Measurements from ENCODE around the gene NELFA. TPM values are rescaled to one million over a fixed set of nuclear protein-coding genes. Genes with fewer than 3 reads are reported as not detected.

Gene NELFA
- total and polyA plus RNA-seq, 2 of the 4 experiments (the other 2 are of a cell fraction) = 4.3 to 21.9 TPM

DNA sequence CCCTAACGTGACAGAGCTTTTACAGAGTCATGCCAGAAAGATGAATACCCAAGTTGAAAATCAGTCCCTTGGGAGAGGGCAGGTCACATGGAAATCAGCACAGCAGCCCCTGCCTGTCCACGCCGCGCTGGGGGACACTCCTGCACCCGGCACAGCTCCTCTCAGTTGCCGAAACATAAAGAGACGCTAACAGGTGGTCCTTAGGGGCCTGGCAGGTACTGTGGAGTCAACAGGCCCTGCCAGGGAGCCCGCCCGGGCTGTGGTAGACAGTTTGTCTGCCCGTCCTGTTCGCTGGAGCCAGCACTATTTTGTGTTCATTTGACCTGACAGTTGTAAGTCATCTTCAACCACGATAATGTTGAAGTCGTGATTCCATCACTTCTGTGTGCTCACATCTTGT is 30.5 kb downstream of the NELFA start:
- no TSS peak for BruUV-seq (replicated peaks)

More for the DNA sequence above, 30.5 kb downstream of the NELFA start:
- no peak for TF ChIP-seq SMC3 (IDR thresholded peaks at IDR 0.05; ENCODE audit: low read depth, low read length)
- no peak for TF ChIP-seq RFX5 (IDR thresholded peaks at IDR 0.05; ENCODE audit: low read depth, low read length)
- TF ChIP-seq, protein P1, sequence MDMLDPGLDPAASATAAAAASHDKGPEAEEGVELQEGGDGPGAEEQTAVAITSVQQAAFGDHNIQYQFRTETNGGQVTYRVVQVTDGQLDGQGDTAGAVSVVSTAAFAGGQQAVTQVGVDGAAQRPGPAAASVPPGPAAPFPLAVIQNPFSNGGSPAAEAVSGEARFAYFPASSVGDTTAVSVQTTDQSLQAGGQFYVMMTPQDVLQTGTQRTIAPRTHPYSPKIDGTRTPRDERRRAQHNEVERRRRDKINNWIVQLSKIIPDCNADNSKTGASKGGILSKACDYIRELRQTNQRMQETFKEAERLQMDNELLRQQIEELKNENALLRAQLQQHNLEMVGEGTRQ (IDR thresholded peaks at IDR 0.05; ENCODE audit: low read depth, low read length) = no peak
- no peak for TF ChIP-seq MAZ (IDR thresholded peaks at IDR 0.05; ENCODE audit: borderline replicate concordance, low read depth, low read length)
- ChIA-PET POLR2A (ENCODE audit: unreplicated experiment) (no interaction called here), CTCF (no interaction called here)
- Histone ChIP-seq H3K9me1 (ENCODE audit: insufficient read depth, low read length) (no peaks in the 10 kb centered on the region; the same call in 1 of the 2 replicates), H2BK120ac (ENCODE audit: low read depth, low read length) (no peak overlapping the region), H3K4me3 (ENCODE audit: insufficient read depth, low read depth, low read length) (no peak overlapping the region), H4K91ac (ENCODE audit: insufficient read depth, low read depth, low read length) (no peak overlapping the region), H2AK9ac (replicated peaks; ENCODE audit: low read depth, low read length, poor library complexity) (no peak overlapping the region), H3K23ac (ENCODE audit: low read depth, low read length) (no peak overlapping the region), H3K4me1 (ENCODE audit: control insufficient read depth, insufficient read depth, low read length) (no peaks in the 10 kb centered on the region), H3K4ac (ENCODE audit: low read depth, low read length) (no peak overlapping the region), H3K9ac (ENCODE audit: low read depth, low read length) (no peak overlapping the region), H2BK5ac (ENCODE audit: low read depth, low read length, poor library complexity, severe bottlenecking) (no peak overlapping the region), H3K79me1 (ENCODE audit: low read depth in 1 of 2, low read length in 2 of 2) (peaks cover 4 to 25% of the 10 kb centered on the region in 2 experiments; a peak in 3 of 4 replicates), H3K9me3 (ENCODE audit: control insufficient read depth, insufficient read depth, low read length) (no peaks in the 10 kb centered on the region), H4K8ac (ENCODE audit: low read depth in 2 of 2, low read length in 2 of 2) (no peak overlapping the region), H2BK15ac (ENCODE audit: low read depth, low read length) (no peak overlapping the region), H2AK5ac (ENCODE audit: low read depth, low read length) (no peak overlapping the region), H3K18ac (ENCODE audit: low read depth, low read length) (no peak overlapping the region), H2AFZ (replicated peaks; ENCODE audit: low read length, poor library complexity) (no peak overlapping the region), H4K20me1 (ENCODE audit: insufficient read depth, low read length) (peaks cover 4% of the 10 kb centered on the region), H3K27ac (ENCODE audit: insufficient read depth, low read length) (no peak overlapping the region), H3K36me3 (ENCODE audit: control insufficient read depth, insufficient read depth, low read length) (peaks cover 72% of the 10 kb centered on the region), H3K4me2 (ENCODE audit: low read depth, low read length) (no peak overlapping the region), H3K14ac (replicated peaks; ENCODE audit: low read depth, low read length) (no peak overlapping the region), H2BK20ac (ENCODE audit: low read depth, low read length) (no peak overlapping the region), H3K56ac (ENCODE audit: extremely low read depth, insufficient read depth, low read length) (no peak overlapping the region), H4K5ac (ENCODE audit: low read depth, low read length) (no peak overlapping the region), H3K27me3 (ENCODE audit: control insufficient read depth, insufficient read depth, low read length) (no peaks in the 10 kb centered on the region)
- dilution Hi-C loops (cut with HindIII; ENCODE audit: low sequenced_read_pairs, unreplicated experiment) (no loop called here), intact Hi-C loops (cut with micrococcal nuclease) (no loop called here), in situ Hi-C loops (cut with MboI; ENCODE audit: low sequenced_read_pairs) (no loop called here)
- DNase-seq (no peak), ATAC-seq (ENCODE audit: low read depth) (no peak)
- 96% methylated on average over 10 of the region's 13 CpGs; no CpG with 5 or more reads in 1 of the 2 experiments for WGBS, 2 experiments (ENCODE audit: extremely low coverage in 2 of 2, insufficient read length in 1 of 2)
